GM12892 (cell line): ENCODE results near the gene IFIH1.

Experiments used
- POLR2A ChIP-seq: IDR thresholded peaks from 2 replicates; pipeline ENCODE4 v1.6.1; 2011; ENCODE audit warnings: low read depth, low read length, control low read depth
- POLR2AphosphoS5 ChIP-seq: IDR thresholded peaks from 2 replicates; pipeline ENCODE4 v1.6.1; 2011; ENCODE audit warnings: low read depth, low read length, control low read depth
- TAF1 ChIP-seq: IDR thresholded peaks from 2 replicates; pipeline ENCODE4 v1.6.1; 2011; ENCODE audit warnings: low read depth, mild to moderate bottlenecking, control low read depth, low read length, borderline replicate concordance

GRCh38 chr2:162318328-162319180 is at the start of gene IFIH1:
- TF ChIP-seq POLR2A (peak; percentile 66; the same call in 1 of the 2 replicates), POLR2AphosphoS5 (peak; percentile 58), TAF1 (no peak)
